Parathyroid adenoma (tissue), 2 donors: Measurements from ENCODE around the gene COL4A1.

Experiments
- H2AFZ ChIP-seq: fragments of 300-600 bp; sonication (generic); one replicate; pipeline ENCODE4 v1.7.0; 2017; ENCODE audit warnings: antibody characterized with exemption, mild to moderate bottlenecking
- H3K27ac ChIP-seq: fragments of 300-600 bp; sonication (generic); one replicate; pipeline ENCODE4 v1.7.0; 2017
- H3K27me3 ChIP-seq: fragments of 300-600 bp; sonication (generic); one replicate; pipeline ENCODE4 v1.7.0; 2017; ENCODE audit warnings: low read length; ENCODE audit not compliant: control insufficient read depth, insufficient read depth
- H3K36me3 ChIP-seq: fragments of 300-600 bp; sonication (generic); one replicate; pipeline ENCODE4 v1.7.0; 2017; ENCODE audit warnings: low read length; ENCODE audit not compliant: control insufficient read depth, insufficient read depth
- H3K4me1 ChIP-seq: fragments of 300-600 bp; sonication (generic); one replicate; pipeline ENCODE4 v1.7.0; 2017; ENCODE audit warnings: control low read depth
- H3K4me2 ChIP-seq: fragments of 300-600 bp; sonication (generic); one replicate; pipeline ENCODE4 v1.7.0; 2017; ENCODE audit warnings: low read length
- H3K4me3 ChIP-seq: fragments of 300-600 bp; sonication (generic); one replicate; pipeline ENCODE4 v1.7.0; 2017; ENCODE audit warnings: low read depth, low read length
- H3K79me2 ChIP-seq: fragments of 300-600 bp; sonication (generic); one replicate; pipeline ENCODE4 v1.7.0; 2017; ENCODE audit warnings: control low read depth
- H3K9ac ChIP-seq: fragments of 300-600 bp; sonication (generic); one replicate; pipeline ENCODE4 v1.7.0; 2017; ENCODE audit warnings: mild to moderate bottlenecking
- H3K9me3 ChIP-seq: fragments of 300-600 bp; sonication (generic); one replicate; pipeline ENCODE4 v1.7.0; 2017; ENCODE audit warnings: low read length; ENCODE audit not compliant: control insufficient read depth
- CTCF ChIP-seq: fragments of 300-600 bp; sonication (generic); IDR thresholded peaks from one replicate; pipeline ENCODE4 v1.7.0; 2017; ENCODE audit warnings: antibody characterized with exemption, mild to moderate bottlenecking
- donor health status: primary hyperparathyroidism.

COL4A1 gene

GRCh38 chr13:110124201-110124940 is 182.6 kb downstream of the COL4A1 start:
- Histone ChIP-seq H3K9me3 (no peaks in the 10 kb centered on the region), H3K27ac (no peak overlapping the region), H3K4me1 (no peaks in the 10 kb centered on the region), H3K27me3 (no peaks in the 10 kb centered on the region), H3K79me2 (no peaks in the 10 kb centered on the region), H3K36me3 (no peaks in the 10 kb centered on the region), H2AFZ (no peak overlapping the region), H3K4me3 (no peak overlapping the region), H3K9ac (no peak overlapping the region), H3K4me2 (no peak overlapping the region)
- TF ChIP-seq CTCF: no peak

- H3K9ac ChIP-seq: no peak overlapping the region
These were observed 183.7 kb downstream of the COL4A1 start for GRCh38 chr13:110123041-110123809.

GRCh38 chr13:110121422-110122083 is 185.4 kb downstream of the COL4A1 start:
- no peak overlapping the region for H3K4me3 ChIP-seq
- H3K27me3 ChIP-seq: no peaks in the 10 kb centered on the region
- no peaks in the 10 kb centered on the region for H3K4me1 ChIP-seq
- no peak overlapping the region for H3K4me2 ChIP-seq
- H2AFZ ChIP-seq: no peak overlapping the region
- H3K9me3 ChIP-seq: no peaks in the 10 kb centered on the region
- no peaks in the 10 kb centered on the region for H3K79me2 ChIP-seq
- TF ChIP-seq CTCF: no peak
- H3K27ac ChIP-seq: no peak overlapping the region
- H3K36me3 ChIP-seq: no peaks in the 10 kb centered on the region
- H3K9ac ChIP-seq: no peak overlapping the region

More at GRCh38 chr13:110123041-110123809, 183.7 kb downstream of the COL4A1 start:
- Histone ChIP-seq H3K9me3 (no peaks in the 10 kb centered on the region), H3K79me2 (no peaks in the 10 kb centered on the region), H3K4me1 (no peaks in the 10 kb centered on the region), H3K27me3 (no peaks in the 10 kb centered on the region), H3K36me3 (no peaks in the 10 kb centered on the region), H3K4me3 (no peak overlapping the region), H2AFZ (no peak overlapping the region), H3K4me2 (no peak overlapping the region), H3K27ac (no peak overlapping the region)
- no peak for TF ChIP-seq CTCF

- H3K9me3 ChIP-seq: no peaks in the 10 kb centered on the region
- TF ChIP-seq CTCF: no peak
- H3K36me3 ChIP-seq: no peaks in the 10 kb centered on the region
- no peak overlapping the region for H3K4me2 ChIP-seq
- no peaks in the 10 kb centered on the region for H3K79me2 ChIP-seq
- no peak overlapping the region for H2AFZ ChIP-seq
- H3K9ac ChIP-seq: no peak overlapping the region
- no peaks in the 10 kb centered on the region for H3K4me1 ChIP-seq
- no peaks in the 10 kb centered on the region for H3K27me3 ChIP-seq
- no peak overlapping the region for H3K27ac ChIP-seq
- no peak overlapping the region for H3K4me3 ChIP-seq
These were observed 186.7 kb downstream of the COL4A1 start for GRCh38 chr13:110119935-110120905.
